HEK293T (cell line): ENCODE measurements around the gene RAPGEF1.

ENCODE experiments used
- ARNT ChIP-seq: fragments of 450-650 bp; IDR thresholded peaks from 2 replicates; pipeline ENCODE4 v1.6.1; 2017; ENCODE audit warnings: mild to moderate bottlenecking
- FOXK2 ChIP-seq: fragments of 450-650 bp; IDR thresholded peaks from 2 replicates; pipeline ENCODE4 v1.6.1; 2016; ENCODE audit warnings: mild to moderate bottlenecking
- FOXM1 ChIP-seq: fragments of 450-650 bp; IDR thresholded peaks from 2 replicates; pipeline ENCODE4 v1.6.1; 2017; ENCODE audit warnings: mild to moderate bottlenecking, borderline replicate concordance
- HDGF ChIP-seq: fragments of 450-650 bp; IDR thresholded peaks from 2 replicates; pipeline ENCODE4 v1.6.1; 2017; ENCODE audit warnings: antibody characterized with exemption, borderline replicate concordance
- L3MBTL2 ChIP-seq: fragments of 450-650 bp; conservative IDR thresholded peaks from 2 replicates; pipeline ENCODE4 v1.6.1; 2016; ENCODE audit warnings: mild to moderate bottlenecking
- SUZ12 ChIP-seq: fragments of 450-650 bp; IDR thresholded peaks from 2 replicates; pipeline ENCODE4 v1.6.1; 2016; ENCODE audit warnings: mild to moderate bottlenecking
- TARDBP ChIP-seq: fragments of 450-650 bp; IDR thresholded peaks from 2 replicates; pipeline ENCODE4 v1.6.1; 2016
- ZNF384 ChIP-seq: fragments of 450-650 bp; IDR thresholded peaks from 2 replicates; pipeline ENCODE4 v1.6.1; 2016

GRCh38 chr9:131649646-131650045 is 90.2 kb downstream of the RAPGEF1 start:
- TF ChIP-seq L3MBTL2 (no peak), HDGF (no peak), SUZ12 (no peak), FOXM1 (no peak), TARDBP (no peak), FOXK2 (no peak), ARNT (no peak), ZNF384 (no peak)
